Small intestine (tissue), 7 donors: Measurements from ENCODE around the gene MMP19. TPM values are rescaled to one million over a fixed set of nuclear protein-coding genes. Genes with fewer than 3 reads are reported as not detected.
A peak's percentile ranks its signal among the peaks of the same experiment; 100 is the strongest.

ENCODE experiments used
- DNase-seq, 2 donors: peaks; one replicate each; pipeline versions ENCODE4 v3.0.0 to v3.0.0-alpha.2; 2013
- FAIRE-seq: peaks from 2 replicates; lab custom pipeline; 2012; peaks lifted over from hg19 to GRCh38; lab: Jason Lieb, UNC
- H3K27ac ChIP-seq, 3 donors: one replicate each; pipeline ENCODE4 v1.5.1; 2013; ENCODE audit warnings: low read length in 2 of 3, mild to moderate bottlenecking in 2 of 3, control low read depth in 1 of 3, inconsistent platforms in 1 of 3, low read depth in 1 of 3, moderate library complexity in 1 of 3
- H3K27me3 ChIP-seq, 3 donors: one replicate each; pipeline ENCODE4 v1.6.1; 2013; ENCODE audit warnings: low read length in 3 of 3, inconsistent platforms in 1 of 3; ENCODE audit not compliant: control insufficient read depth in 3 of 3, insufficient read depth in 3 of 3
- H3K36me3 ChIP-seq, 3 donors: one replicate each; pipeline ENCODE4 v1.6.1; 2013; ENCODE audit warnings: low read length in 3 of 3, inconsistent platforms in 1 of 3, low read depth in 1 of 3, mild to moderate bottlenecking in 1 of 3, moderate library complexity in 1 of 3; ENCODE audit not compliant: control insufficient read depth in 3 of 3, insufficient read depth in 2 of 3
- H3K4me1 ChIP-seq, 3 donors: one replicate each; pipeline ENCODE4 v1.6.1; 2013; ENCODE audit warnings: low read length in 2 of 3, inconsistent platforms in 1 of 3, low read depth in 1 of 3, mild to moderate bottlenecking in 1 of 3, moderate library complexity in 1 of 3; ENCODE audit not compliant: control insufficient read depth in 3 of 3, insufficient read depth in 2 of 3
- H3K4me3 ChIP-seq, 3 donors: one replicate each; pipeline ENCODE4 v1.5.1; 2013; ENCODE audit warnings: low read length in 3 of 3, control low read depth in 1 of 3, inconsistent platforms in 1 of 3, low read depth in 1 of 3, mild to moderate bottlenecking in 1 of 3, moderate library complexity in 1 of 3
- H3K9me3 ChIP-seq, 2 donors: one replicate each; pipeline ENCODE4 v1.6.1; 2013; ENCODE audit warnings: low read depth in 1 of 2, low read length in 1 of 2; ENCODE audit not compliant: control insufficient read depth in 2 of 2, insufficient read depth in 1 of 2
- WGBS, 3 donors: extraction: QIAGEN DNeasy Blood & Tissue Kit; methylation state at CpG; one replicate each; pipeline ENCODE4 v1.1.7; 2013; 5-methylcytosine and 5-hydroxymethylcytosine counted together
- polyA plus RNA-seq, 4 donors: library from polyadenylated mRNA; stranded (reverse) in 3 of 4; unstranded in 1 of 4; fragments of 200-250 nt in 3 of 4; fragments of 120-200 nt in 1 of 4; gene quantifications; one replicate each; pipeline versions ENCODE4 v1.2.1 to v1.2.3, GENCODE V29; 2013
- donor health status: healthy with polysubstance abuse.
- donor health status: control.
- donor health status: control.
- donor health status: Bipolar disorder and iron deficiency.
- donor health status: healthy.

Gene MMP19
- polyA plus RNA-seq, 4 donors, result 0.54 to 4.1 (median 1.3) TPM; not detected in 1

DNA sequence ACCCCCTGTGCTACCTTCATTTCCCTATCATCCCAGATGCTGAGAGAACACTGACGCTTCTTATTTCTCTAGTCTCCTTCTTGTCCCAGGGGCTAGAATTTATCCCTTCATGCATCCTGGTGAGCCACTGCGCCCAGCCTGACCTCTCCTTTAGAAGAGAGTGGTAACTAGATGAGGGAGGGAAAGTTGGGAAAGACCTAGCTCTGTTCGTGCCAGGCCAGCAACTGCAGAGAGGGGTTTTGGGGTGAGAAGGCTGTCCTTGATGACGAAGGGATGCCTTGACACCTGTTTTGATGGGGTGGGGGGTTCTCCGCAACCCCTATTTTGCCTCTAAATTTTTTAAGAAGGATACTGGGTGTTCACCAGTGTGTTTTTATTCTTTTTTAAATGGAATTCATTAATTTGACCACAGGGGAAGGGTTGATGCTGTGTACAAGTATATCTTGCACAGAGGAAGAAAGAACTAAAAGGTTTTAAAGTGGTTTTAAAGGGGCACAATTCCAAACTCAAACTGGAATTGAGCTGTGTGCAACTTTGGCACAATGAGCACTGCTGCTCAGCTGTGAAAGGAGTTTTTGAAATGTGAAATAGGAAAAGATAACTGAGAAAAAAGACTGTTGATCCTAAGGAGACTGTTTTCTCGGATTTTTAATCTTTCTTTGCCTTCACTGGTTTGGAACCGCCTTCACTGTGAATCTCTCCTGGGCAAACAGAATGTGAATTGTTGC is 7.0 kb upstream of the MMP19 start:
- H3K4me3 ChIP-seq, result no peak overlapping the region
- no peak overlapping the region for H3K27ac ChIP-seq
- FAIRE-seq (no peak), DNase-seq (no peak)
- no peaks in the 10 kb centered on the region for H3K9me3 ChIP-seq
- H3K36me3 ChIP-seq, result no peaks in the 10 kb centered on the region
- 82 to 85% (median 85%) methylated on average over 7 of the region's 7 CpGs for WGBS, 3 donors
- H3K4me1 ChIP-seq, result peaks cover 0 to 5% (median 0%) of the 10 kb centered on the region in 3 donors
- peaks cover 0 to 3% (median 0%) of the 10 kb centered on the region in 3 donors for H3K27me3 ChIP-seq

GRCh38 chr12:55847603-55848291 is 5.0 kb upstream of the MMP19 start:
- Histone ChIP-seq H3K27me3 (peaks cover 0 to 6% (median 0%) of the 10 kb centered on the region in 3 donors), H3K9me3 (no peaks in the 10 kb centered on the region), H3K27ac (peak overlapping the region; percentile 24 to 90 (median 61)), H3K4me1 (peaks cover 0 to 5% (median 0%) of the 10 kb centered on the region in 3 donors), H3K4me3 (no peak overlapping the region), H3K36me3 (no peaks in the 10 kb centered on the region)
- DNase-seq, result peak in 1 of 2 donors; percentile 51
- no peak for FAIRE-seq
- 38 to 58% (median 56%) methylated on average over 6 of the region's 6 CpGs for WGBS, 3 donors

DNA sequence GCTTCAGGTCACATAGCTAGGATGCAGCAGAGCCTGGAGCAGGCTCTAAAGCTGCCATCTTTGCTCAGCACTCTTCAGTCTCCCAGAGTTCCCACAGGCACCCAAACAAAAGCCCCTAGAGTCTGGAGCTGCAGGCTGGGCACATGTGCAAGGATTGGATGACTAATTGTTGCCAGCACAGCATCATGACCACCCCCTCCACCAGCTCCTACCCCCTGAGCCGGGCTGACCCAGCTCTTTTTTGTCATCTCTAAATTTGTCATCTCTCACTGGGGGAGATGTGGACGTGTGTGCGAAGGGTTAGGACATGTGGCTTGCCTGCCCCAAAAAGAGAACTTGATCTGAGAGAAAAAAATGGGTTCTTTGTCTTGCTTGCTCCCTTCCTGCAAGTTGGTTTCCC is 4.3 kb upstream of the MMP19 start:
- no peak for DNase-seq
- Histone ChIP-seq H3K4me3 (no peak overlapping the region), H3K36me3 (no peaks in the 10 kb centered on the region), H3K4me1 (peaks cover 0 to 5% (median 0%) of the 10 kb centered on the region in 3 donors), H3K27ac (peak overlapping the region in 1 of 3 donors; percentile 90), H3K27me3 (peaks cover 0 to 6% (median 0%) of the 10 kb centered on the region in 3 donors), H3K9me3 (no peaks in the 10 kb centered on the region)
- FAIRE-seq, result no peak
- 58 to 76% (median 62%) methylated on average over 3 of the region's 3 CpGs for WGBS, 3 donors

- Histone ChIP-seq H3K9me3 (no peaks in the 10 kb centered on the region), H3K4me3 (no peak overlapping the region), H3K27ac (no peak overlapping the region), H3K4me1 (peaks cover 0 to 7% (median 0%) of the 10 kb centered on the region in 3 donors), H3K36me3 (no peaks in the 10 kb centered on the region), H3K27me3 (peaks cover 0 to 6% (median 0%) of the 10 kb centered on the region in 3 donors)
- FAIRE-seq (no peak), DNase-seq (no peak)
- WGBS, 3 donors, result 79 to 86% (median 83%) methylated on average over 7 of the region's 7 CpGs
These were observed 3.2 kb upstream of the MMP19 start for GRCh38 chr12:55845785-55846496.

GRCh38 chr12:55845361-55845760 is 2.6 kb upstream of the MMP19 start:
- WGBS, 3 donors, result 81 to 87% (median 84%) methylated on average over 5 of the region's 5 CpGs
- FAIRE-seq, result no peak
- H3K9me3 ChIP-seq, result no peaks in the 10 kb centered on the region

GRCh38 chr12:55844961-55845360 is 2.2 kb upstream of the MMP19 start:
- DNase-seq, result no peak

More at GRCh38 chr12:55845361-55845760, 2.6 kb upstream of the MMP19 start:
- peaks cover 0 to 7% (median 0%) of the 10 kb centered on the region in 3 donors for H3K4me1 ChIP-seq
- no peaks in the 10 kb centered on the region for H3K36me3 ChIP-seq
- H3K27ac ChIP-seq, result peak overlapping the region in 1 of 3 donors; percentile 45
- H3K27me3 ChIP-seq, result peaks cover 0 to 6% (median 0%) of the 10 kb centered on the region in 3 donors
- H3K4me3 ChIP-seq, result no peak overlapping the region
- DNase-seq, result no peak

GRCh38 chr12:55843431-55843830 is 695 bp upstream of the MMP19 start:
- H3K4me3 ChIP-seq, result no peak overlapping the region
- no peaks in the 10 kb centered on the region for H3K9me3 ChIP-seq
- no peak overlapping the region for H3K27ac ChIP-seq
- H3K27me3 ChIP-seq, result peaks cover 0 to 2% (median 0%) of the 10 kb centered on the region in 3 donors
- H3K36me3 ChIP-seq, result no peaks in the 10 kb centered on the region
- 94 to 96% (median 94%) methylated on average over 4 of the region's 4 CpGs for WGBS, 3 donors
- DNase-seq (no peak), FAIRE-seq (no peak)
- peaks cover 0 to 5% (median 0%) of the 10 kb centered on the region in 3 donors for H3K4me1 ChIP-seq

More at GRCh38 chr12:55844961-55845360, 2.2 kb upstream of the MMP19 start:
- Histone ChIP-seq H3K27me3 (peaks cover 0 to 6% (median 0%) of the 10 kb centered on the region in 3 donors), H3K9me3 (no peaks in the 10 kb centered on the region), H3K36me3 (no peaks in the 10 kb centered on the region), H3K4me1 (peaks cover 0 to 7% (median 0%) of the 10 kb centered on the region in 3 donors), H3K27ac (peak overlapping the region in 1 of 3 donors; percentile 45), H3K4me3 (no peak overlapping the region)
- FAIRE-seq, result no peak
- WGBS, 3 donors, result 87 to 96% (median 88%) methylated on average over 4 of the region's 4 CpGs
